Parathyroid adenoma (tissue), 2 donors: ENCODE results near the gene WWC1.

Experiments
- H2AFZ ChIP-seq: fragments of 300-600 bp; sonication (generic); one replicate; pipeline ENCODE4 v1.7.0; 2017; ENCODE audit warnings: antibody characterized with exemption, mild to moderate bottlenecking
- H3K27ac ChIP-seq: fragments of 300-600 bp; sonication (generic); one replicate; pipeline ENCODE4 v1.7.0; 2017
- H3K27me3 ChIP-seq: fragments of 300-600 bp; sonication (generic); one replicate; pipeline ENCODE4 v1.7.0; 2017; ENCODE audit warnings: low read length; ENCODE audit not compliant: control insufficient read depth, insufficient read depth
- H3K36me3 ChIP-seq: fragments of 300-600 bp; sonication (generic); one replicate; pipeline ENCODE4 v1.7.0; 2017; ENCODE audit warnings: low read length; ENCODE audit not compliant: control insufficient read depth, insufficient read depth
- H3K4me1 ChIP-seq: fragments of 300-600 bp; sonication (generic); one replicate; pipeline ENCODE4 v1.7.0; 2017; ENCODE audit warnings: control low read depth
- H3K4me2 ChIP-seq: fragments of 300-600 bp; sonication (generic); one replicate; pipeline ENCODE4 v1.7.0; 2017; ENCODE audit warnings: low read length
- H3K4me3 ChIP-seq: fragments of 300-600 bp; sonication (generic); one replicate; pipeline ENCODE4 v1.7.0; 2017; ENCODE audit warnings: low read depth, low read length
- H3K79me2 ChIP-seq: fragments of 300-600 bp; sonication (generic); one replicate; pipeline ENCODE4 v1.7.0; 2017; ENCODE audit warnings: control low read depth
- H3K9ac ChIP-seq: fragments of 300-600 bp; sonication (generic); one replicate; pipeline ENCODE4 v1.7.0; 2017; ENCODE audit warnings: mild to moderate bottlenecking
- H3K9me3 ChIP-seq: fragments of 300-600 bp; sonication (generic); one replicate; pipeline ENCODE4 v1.7.0; 2017; ENCODE audit warnings: low read length; ENCODE audit not compliant: control insufficient read depth
- TF ChIP-seq, protein P1 (sequence below): fragments of 300-600 bp; sonication (generic); IDR thresholded peaks from one replicate; pipeline ENCODE4 v1.7.0; 2017; ENCODE audit warnings: antibody characterized with exemption, mild to moderate bottlenecking
- donor health status: primary hyperparathyroidism.

Gene WWC1

DNA sequence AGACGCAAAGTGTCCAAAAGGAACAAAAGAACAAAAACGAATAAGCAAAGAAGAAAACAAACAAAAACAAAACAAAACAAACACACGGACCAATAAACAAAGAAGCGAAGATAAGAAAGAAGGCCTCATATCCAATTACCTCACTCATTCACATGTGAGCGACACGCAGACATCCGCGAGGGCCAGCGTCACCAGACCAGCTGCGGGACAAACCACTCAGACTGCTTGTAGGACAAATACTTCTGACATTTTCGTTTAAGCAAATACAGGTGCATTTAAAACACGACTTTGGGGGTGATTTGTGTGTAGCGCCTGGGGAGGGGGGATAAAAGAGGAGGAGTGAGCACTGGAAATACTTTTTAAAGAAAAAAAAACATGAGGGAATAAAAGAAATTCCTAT is 28.3 kb upstream of the WWC1 start:
- no peaks in the 10 kb centered on the region for H3K36me3 ChIP-seq
- no peaks in the 10 kb centered on the region for H3K27me3 ChIP-seq
- H3K4me1 ChIP-seq = no peaks in the 10 kb centered on the region
- TF ChIP-seq, protein P1, sequence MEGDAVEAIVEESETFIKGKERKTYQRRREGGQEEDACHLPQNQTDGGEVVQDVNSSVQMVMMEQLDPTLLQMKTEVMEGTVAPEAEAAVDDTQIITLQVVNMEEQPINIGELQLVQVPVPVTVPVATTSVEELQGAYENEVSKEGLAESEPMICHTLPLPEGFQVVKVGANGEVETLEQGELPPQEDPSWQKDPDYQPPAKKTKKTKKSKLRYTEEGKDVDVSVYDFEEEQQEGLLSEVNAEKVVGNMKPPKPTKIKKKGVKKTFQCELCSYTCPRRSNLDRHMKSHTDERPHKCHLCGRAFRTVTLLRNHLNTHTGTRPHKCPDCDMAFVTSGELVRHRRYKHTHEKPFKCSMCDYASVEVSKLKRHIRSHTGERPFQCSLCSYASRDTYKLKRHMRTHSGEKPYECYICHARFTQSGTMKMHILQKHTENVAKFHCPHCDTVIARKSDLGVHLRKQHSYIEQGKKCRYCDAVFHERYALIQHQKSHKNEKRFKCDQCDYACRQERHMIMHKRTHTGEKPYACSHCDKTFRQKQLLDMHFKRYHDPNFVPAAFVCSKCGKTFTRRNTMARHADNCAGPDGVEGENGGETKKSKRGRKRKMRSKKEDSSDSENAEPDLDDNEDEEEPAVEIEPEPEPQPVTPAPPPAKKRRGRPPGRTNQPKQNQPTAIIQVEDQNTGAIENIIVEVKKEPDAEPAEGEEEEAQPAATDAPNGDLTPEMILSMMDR = no peak
- H3K27ac ChIP-seq = no peak overlapping the region
- H2AFZ ChIP-seq = no peak overlapping the region
- no peak overlapping the region for H3K4me3 ChIP-seq
- H3K4me2 ChIP-seq = no peak overlapping the region
- H3K9me3 ChIP-seq = no peaks in the 10 kb centered on the region
- no peaks in the 10 kb centered on the region for H3K79me2 ChIP-seq
- no peak overlapping the region for H3K9ac ChIP-seq

DNA sequence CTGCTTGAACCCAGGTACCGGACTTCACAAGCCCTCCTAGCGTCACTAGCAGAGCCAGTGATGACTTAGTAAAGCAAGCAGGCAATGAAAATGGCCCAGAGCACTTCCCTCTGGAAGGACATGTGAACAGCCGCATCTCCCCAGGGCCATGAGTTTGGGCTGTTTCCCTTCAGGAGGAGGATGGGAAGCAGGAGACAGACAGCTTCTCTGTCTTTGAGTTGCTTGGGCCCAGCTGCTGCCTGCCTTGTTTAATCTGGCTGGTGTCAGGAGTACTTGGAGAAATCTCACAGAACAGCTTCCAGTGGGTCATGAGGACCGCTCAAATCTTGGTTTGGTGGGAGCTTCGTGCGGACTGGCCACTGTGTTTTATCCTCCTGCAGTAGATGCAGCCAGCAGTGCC is 25.4 kb upstream of the WWC1 start:
- Histone ChIP-seq H3K36me3 (no peaks in the 10 kb centered on the region), H3K4me1 (peaks cover 9% of the 10 kb centered on the region), H3K9me3 (no peaks in the 10 kb centered on the region), H2AFZ (no peak overlapping the region), H3K9ac (no peak overlapping the region), H3K79me2 (no peaks in the 10 kb centered on the region), H3K4me3 (no peak overlapping the region), H3K4me2 (no peak overlapping the region), H3K27ac (no peak overlapping the region), H3K27me3 (no peaks in the 10 kb centered on the region)
- TF ChIP-seq, protein P1 = no peak

DNA sequence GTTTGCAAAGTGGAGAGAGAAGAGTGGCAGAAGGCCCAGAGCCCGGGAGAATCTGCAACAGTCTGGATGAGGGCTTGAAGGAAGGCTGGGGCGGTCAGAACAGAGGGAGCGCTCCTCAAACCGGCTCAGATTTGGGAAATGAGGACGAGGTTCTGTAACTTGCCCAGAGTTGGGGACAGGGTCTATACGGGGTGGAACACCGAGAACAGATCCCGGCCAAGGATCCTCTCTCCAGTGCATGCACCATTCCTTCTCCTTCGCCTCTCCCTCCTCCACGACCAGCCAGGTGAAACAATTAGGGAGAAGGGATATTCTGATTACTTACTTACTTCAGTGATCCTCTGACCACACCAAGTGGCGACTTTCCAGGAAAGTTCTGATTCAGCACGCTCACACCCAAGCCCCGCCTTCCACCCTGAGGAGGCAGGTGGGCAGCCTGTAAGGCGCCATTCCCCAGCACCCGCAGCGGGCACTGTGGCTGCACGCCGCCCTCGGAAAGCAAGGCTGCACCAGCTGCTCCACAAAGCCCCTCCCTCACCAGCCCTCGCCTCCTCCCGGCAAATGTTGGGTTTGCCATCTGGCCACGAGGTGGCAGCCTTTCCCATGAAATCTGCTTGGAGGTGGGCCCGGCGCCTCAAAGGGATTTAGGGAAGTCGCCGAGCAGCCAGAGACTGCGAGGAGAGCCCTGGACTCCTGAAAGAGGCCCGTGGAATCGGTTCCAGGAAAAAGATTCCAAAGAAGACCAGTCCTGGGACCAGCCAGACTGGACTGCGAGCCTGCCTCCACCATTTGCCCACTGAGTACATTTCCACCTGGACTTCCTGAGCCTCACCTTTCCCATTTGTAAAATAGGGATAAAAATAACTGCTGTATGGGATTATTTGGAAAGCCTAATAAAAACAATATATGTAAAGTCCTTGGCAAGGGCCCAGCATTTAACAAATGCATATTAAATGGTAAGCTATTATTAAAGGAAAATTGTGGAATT is 22.2 kb upstream of the WWC1 start:
- H3K9me3 ChIP-seq = no peaks in the 10 kb centered on the region
- H3K9ac ChIP-seq = no peak overlapping the region
- peaks cover 9% of the 10 kb centered on the region for H3K4me1 ChIP-seq
- no peaks in the 10 kb centered on the region for H3K79me2 ChIP-seq
- TF ChIP-seq, protein P1 = peak; percentile 97
- H2AFZ ChIP-seq = peak overlapping the region; percentile 63
- H3K36me3 ChIP-seq = no peaks in the 10 kb centered on the region
- peak overlapping the region; percentile 3 for H3K27ac ChIP-seq
- peak overlapping the region; percentile 36 for H3K4me3 ChIP-seq
- H3K27me3 ChIP-seq = no peaks in the 10 kb centered on the region
- peak overlapping the region; percentile 59 for H3K4me2 ChIP-seq

DNA sequence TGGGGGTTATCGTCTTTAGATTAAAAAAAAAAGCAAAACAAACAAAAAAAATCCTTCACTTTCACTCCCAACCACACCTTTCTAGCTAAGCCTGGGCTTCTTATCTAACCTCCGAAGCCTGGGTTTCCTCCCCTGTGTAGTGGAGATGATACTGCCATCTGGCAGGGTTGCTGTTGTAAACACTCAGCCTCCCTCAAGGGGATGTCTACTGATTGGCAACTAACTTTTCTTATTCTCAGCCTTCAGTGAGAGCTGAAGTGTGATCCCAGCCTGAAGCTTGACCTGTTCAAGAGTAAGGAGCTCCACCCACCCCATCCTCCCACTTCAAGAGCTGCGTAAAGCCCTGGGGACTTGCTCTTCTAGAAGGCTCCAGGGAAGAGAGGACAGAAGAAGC is 21.5 kb upstream of the WWC1 start:
- Histone ChIP-seq H3K9me3 (no peaks in the 10 kb centered on the region), H3K79me2 (no peaks in the 10 kb centered on the region), H3K36me3 (no peaks in the 10 kb centered on the region), H3K9ac (no peak overlapping the region), H3K4me2 (peak overlapping the region; percentile 59), H3K4me3 (no peak overlapping the region), H2AFZ (peak overlapping the region; percentile 63), H3K4me1 (peaks cover 9% of the 10 kb centered on the region), H3K27me3 (no peaks in the 10 kb centered on the region), H3K27ac (no peak overlapping the region)
- TF ChIP-seq, protein P1 = no peak
